ENCODE measurements around the gene PRKCE.
A peak's percentile ranks its signal among the peaks of the same experiment; 100 is the strongest.

PRKCE gene

DNA sequence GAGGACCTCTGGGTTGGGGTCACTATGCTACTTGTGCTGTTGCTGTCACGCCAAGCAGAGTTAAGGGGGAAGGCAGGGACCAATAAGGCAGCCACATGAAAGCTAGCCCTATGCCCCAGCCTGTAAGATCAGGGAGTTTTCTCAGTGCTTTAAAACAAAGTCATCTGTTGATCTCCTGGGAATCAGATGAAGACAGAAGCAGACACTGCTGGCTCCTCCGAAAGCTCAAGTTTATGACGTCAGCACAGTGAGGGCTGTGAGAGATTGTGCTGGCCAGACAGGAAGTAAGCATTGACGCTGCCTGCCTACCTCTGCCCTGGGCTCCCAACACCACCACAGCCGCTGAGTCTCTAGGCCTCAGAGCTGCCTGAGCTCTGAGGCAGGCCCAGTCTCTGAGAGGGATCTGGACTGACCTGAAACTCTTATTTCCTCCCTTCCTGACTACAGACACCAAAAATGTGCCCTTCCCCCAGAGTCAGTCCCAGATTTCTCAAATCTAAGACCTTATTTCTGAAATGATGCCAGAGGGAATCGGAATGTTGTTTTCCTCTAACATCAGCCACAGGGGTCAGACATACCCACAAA is 527.7 kb downstream of the PRKCE start:
- TF ChIP-seq CTCF (IDR thresholded peaks at IDR 0.05; ENCODE audit: low read depth, low read length, missing control alignments) = no peak
- peak; percentile 5 for DNase-seq (ENCODE audit: low read depth)

DNA sequence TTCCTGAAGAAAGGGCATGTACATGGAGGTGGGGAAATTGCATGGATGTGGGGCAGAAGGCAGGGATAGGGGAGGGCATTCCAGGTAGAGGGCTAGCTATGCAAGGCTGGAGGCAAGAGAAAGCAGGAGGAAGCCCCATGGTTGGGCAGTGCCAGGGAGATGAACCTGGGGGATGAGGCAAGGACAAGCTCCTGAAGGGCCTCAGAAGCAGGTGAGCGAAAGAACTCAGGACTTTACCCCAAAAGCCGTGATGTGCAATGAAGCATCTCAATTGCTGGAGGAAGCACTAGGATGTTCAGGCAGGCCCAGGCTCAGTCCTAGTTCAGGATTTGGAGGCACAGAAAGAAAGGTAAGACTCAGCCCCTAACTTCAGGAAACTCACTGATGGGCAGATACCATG is 528.7 kb downstream of the PRKCE start:
- DNase-seq (ENCODE audit: low read depth) = no peak
- no peak overlapping the region for H3K4me3 ChIP-seq (ENCODE audit: low read depth, low read length)
- TF ChIP-seq CTCF (IDR thresholded peaks at IDR 0.05; ENCODE audit: low read depth, low read length, missing control alignments) = no peak

More for the DNA sequence above, 527.7 kb downstream of the PRKCE start:
- H3K4me3 ChIP-seq (ENCODE audit: low read depth, low read length) = no peak overlapping the region

- TF ChIP-seq CTCF (IDR thresholded peaks at IDR 0.05; ENCODE audit: low read depth, low read length, missing control alignments) = no peak
- H3K4me3 ChIP-seq (ENCODE audit: low read depth, low read length) = no peak overlapping the region
- no peak for DNase-seq (ENCODE audit: low read depth)
Measured at GRCh38 chr2:46181306-46181705, 529.8 kb downstream of the PRKCE start.

- no peak overlapping the region for H3K4me3 ChIP-seq (ENCODE audit: low read depth, low read length)
- TF ChIP-seq CTCF (IDR thresholded peaks at IDR 0.05; ENCODE audit: low read depth, low read length, missing control alignments) = no peak
- no peak for DNase-seq (ENCODE audit: low read depth)
Measured at GRCh38 chr2:46181789-46182530, 530.5 kb downstream of the PRKCE start.

DNA sequence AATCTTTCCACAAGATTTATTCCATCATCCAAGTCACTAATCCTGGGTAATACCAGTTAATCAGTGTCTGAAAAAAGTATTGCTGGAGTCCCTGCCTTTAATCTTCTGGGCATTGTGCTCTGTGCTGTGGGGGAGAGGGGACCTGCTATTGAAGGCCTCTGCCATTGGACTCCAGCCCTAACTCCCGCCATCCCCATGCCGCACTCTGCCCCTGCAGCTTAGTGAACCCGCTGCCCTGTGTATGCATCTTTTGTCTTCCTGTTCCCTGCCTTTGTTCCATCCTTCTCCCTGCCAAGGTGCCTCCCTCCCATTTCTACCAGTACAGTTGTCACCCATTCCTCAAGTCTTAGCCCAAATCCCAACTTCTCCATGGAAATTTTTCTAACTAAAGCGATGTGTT is 532.0 kb downstream of the PRKCE start:
- no peak for TF ChIP-seq CTCF (IDR thresholded peaks at IDR 0.05; ENCODE audit: low read depth, low read length, missing control alignments)
- no peak overlapping the region for H3K4me3 ChIP-seq (ENCODE audit: low read depth, low read length)
- no peak for DNase-seq (ENCODE audit: low read depth)

DNA sequence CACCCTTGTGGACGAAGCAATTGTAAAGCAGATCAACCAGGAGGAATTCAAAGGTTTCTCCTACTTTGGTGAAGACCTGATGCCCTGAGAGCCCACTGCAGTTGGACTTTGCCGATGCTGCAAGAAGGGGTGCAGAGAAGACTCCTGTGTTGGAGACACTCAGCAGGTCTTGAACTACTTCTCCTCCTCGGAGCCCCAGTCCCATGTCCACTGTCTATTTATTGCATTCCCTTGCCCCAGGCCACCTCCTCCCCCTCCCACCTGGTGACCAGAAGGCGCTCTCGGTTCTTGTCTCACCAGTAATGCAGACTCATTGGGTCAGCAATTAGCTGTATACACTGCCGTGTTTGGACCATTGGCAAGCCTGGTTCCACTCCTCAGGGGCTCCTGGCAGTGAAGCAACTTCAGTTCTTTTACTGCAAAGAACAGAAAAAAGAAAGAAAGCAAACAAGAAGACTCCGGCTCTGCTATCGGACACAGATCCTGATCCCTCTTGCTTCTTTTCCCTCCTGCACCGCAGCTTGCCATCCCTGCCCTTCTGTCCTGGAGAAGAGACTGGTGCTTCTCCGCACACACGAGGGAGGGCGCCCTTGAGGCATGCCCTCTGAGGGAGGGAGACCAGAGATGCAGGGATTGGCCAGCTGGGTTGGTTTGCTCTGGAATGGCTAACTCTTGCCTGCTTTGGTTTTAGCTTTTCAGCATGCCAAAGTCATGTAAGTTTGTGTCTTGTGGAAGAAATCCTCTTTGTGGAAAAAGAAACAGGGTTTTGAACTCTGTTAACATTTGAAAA is 533.5 kb downstream of the PRKCE start:
- peak; percentile 17 for TF ChIP-seq CTCF (IDR thresholded peaks at IDR 0.05; ENCODE audit: low read depth, low read length, missing control alignments)
- no peak for DNase-seq (ENCODE audit: low read depth)
- H3K4me3 ChIP-seq (ENCODE audit: low read depth, low read length) = no peak overlapping the region
